Glutamatergic neuron (in vitro differentiated cells): Measurements from ENCODE around the gene EEFSEC. TPM values are rescaled to one million over a fixed set of nuclear protein-coding genes. Genes with fewer than 3 reads are reported as not detected.

Source experiments
- DNase-seq: peaks from one replicate; pipeline ENCODE4 v3.0.0; 2022
- H3K27ac Mint-ChIP-seq: one replicate; pipeline ENCODE4 v1.8.0; 2020; ENCODE audit warnings: mild to moderate bottlenecking, mixed read lengths, inconsistent platforms; ENCODE audit not compliant: unreplicated experiment
- H3K27me3 Mint-ChIP-seq: one replicate; pipeline ENCODE4 v1.8.0; 2020; ENCODE audit warnings: mild to moderate bottlenecking, moderate library complexity, mixed read lengths, inconsistent platforms; ENCODE audit not compliant: unreplicated experiment
- H3K36me3 Mint-ChIP-seq: one replicate; pipeline ENCODE4 v1.8.0; 2020; ENCODE audit warnings: mild to moderate bottlenecking, mixed read lengths, inconsistent platforms; ENCODE audit not compliant: unreplicated experiment
- H3K4me1 Mint-ChIP-seq: one replicate; pipeline ENCODE4 v1.8.0; 2020; ENCODE audit warnings: mild to moderate bottlenecking, low read depth, mixed read lengths, inconsistent platforms; ENCODE audit not compliant: unreplicated experiment
- H3K4me3 Mint-ChIP-seq: one replicate; pipeline ENCODE4 v1.8.0; 2020; ENCODE audit warnings: mild to moderate bottlenecking, mixed read lengths, inconsistent platforms; ENCODE audit not compliant: unreplicated experiment
- H3K9me3 Mint-ChIP-seq: one replicate; pipeline ENCODE4 v1.8.0; 2020; ENCODE audit warnings: mild to moderate bottlenecking, moderate library complexity, mixed read lengths, inconsistent platforms; ENCODE audit not compliant: unreplicated experiment
- CTCF ChIP-seq: fragments of 200-600 bp; sonication (generic); IDR thresholded peaks from one replicate; pipeline ENCODE4 v1.5.0; 2021; ENCODE audit not compliant: partially characterized antibody, unreplicated experiment
- total RNA-seq: library from RNA; stranded (reverse); fragmentation: NEBNext Ultra II Directional; extraction: Animal tissue kit (Norgen Biotek cat#: 25700); gene quantifications from one replicate; pipeline ENCODE4 v1.2.1, GENCODE V29; 2021; ENCODE audit not compliant: unreplicated experiment

EEFSEC gene
- total RNA-seq, 1 donor from 2014 or later, result 8.3 TPM

DNA sequence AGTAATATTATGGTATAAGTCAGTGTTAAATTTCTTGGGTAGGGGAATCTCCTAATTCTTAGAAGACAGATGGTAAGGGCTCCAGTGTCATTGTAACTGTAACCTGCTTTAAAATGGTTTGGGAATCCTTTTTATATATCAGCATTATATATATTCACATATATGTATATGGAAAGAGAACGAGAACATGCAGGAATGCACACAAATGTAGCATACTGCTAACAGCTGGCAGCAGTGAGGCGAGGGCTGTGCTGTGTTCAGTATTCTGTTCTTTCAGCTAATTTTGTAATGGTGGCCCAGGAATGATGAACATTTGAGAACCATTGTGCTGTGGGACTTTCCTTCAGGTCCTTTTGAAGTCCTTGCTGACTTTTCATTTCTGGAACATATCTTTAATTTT is 60.8 kb downstream of the EEFSEC start:
- H3K27me3 Mint-ChIP-seq, result no peaks in the 10 kb centered on the region
- DNase-seq, result no peak
- no peaks in the 10 kb centered on the region for H3K36me3 Mint-ChIP-seq
- H3K27ac Mint-ChIP-seq, result no peak overlapping the region
- peaks cover 1% of the 10 kb centered on the region for H3K9me3 Mint-ChIP-seq
- H3K4me1 Mint-ChIP-seq, result peaks cover 1% of the 10 kb centered on the region
- no peak overlapping the region for H3K4me3 Mint-ChIP-seq
- no peak for TF ChIP-seq CTCF

GRCh38 chr3:128215290-128215689 is 62.0 kb downstream of the EEFSEC start:
- Mint-ChIP-seq H3K27ac (no peak overlapping the region), H3K9me3 (no peaks in the 10 kb centered on the region), H3K4me3 (no peak overlapping the region), H3K36me3 (peaks cover 5% of the 10 kb centered on the region), H3K27me3 (peaks cover 2% of the 10 kb centered on the region), H3K4me1 (peaks cover 1% of the 10 kb centered on the region)
- TF ChIP-seq CTCF, result no peak
- DNase-seq, result no peak

GRCh38 chr3:128215800-128216495 is 62.7 kb downstream of the EEFSEC start:
- H3K36me3 Mint-ChIP-seq, result peaks cover 5% of the 10 kb centered on the region
- no peaks in the 10 kb centered on the region for H3K9me3 Mint-ChIP-seq
- peaks cover 1% of the 10 kb centered on the region for H3K4me1 Mint-ChIP-seq
- DNase-seq, result no peak
- TF ChIP-seq CTCF, result no peak
- peaks cover 2% of the 10 kb centered on the region for H3K27me3 Mint-ChIP-seq
- no peak overlapping the region for H3K4me3 Mint-ChIP-seq
- H3K27ac Mint-ChIP-seq, result no peak overlapping the region

DNA sequence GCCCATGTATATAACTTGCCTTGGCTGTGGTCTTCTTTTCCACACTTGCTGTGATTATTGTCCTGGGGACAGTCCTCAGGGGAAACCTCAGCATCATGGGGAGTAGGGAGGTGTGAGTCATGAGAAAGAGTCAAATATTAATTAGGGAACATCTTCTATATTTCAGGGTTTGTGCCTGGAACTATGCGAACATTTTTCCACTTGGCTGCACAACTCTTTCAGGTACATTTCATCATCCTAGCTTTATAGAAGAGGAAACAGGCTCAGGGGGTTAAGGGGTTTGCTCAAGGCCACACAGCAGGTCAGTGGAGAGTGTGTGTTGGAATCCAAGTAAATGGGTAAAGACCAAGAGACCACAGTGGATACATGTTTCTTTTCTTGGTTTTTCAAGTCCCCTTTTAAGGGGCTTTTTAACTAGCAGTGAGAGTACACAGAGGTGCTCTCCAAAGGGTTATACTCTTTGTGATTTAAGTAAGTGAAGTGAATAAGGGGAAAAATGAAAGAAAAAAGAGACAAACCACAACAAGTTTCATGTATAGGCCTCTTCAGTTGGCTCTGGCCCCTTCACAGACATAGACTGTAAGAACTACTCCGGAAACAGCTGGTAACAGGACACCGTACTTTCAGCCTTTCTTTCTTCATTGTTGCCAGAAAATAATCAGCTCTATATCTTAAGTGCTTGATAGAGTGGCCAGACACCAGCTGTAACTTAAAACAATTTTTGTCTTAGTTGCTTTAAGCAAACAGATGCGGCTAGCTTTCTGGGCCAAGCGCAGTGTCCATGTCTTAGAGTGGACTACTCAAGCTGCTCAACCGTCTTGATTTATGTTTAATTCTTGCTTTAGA is 64.6 kb downstream of the EEFSEC start:
- no peak for TF ChIP-seq CTCF
- H3K27ac Mint-ChIP-seq, result no peak overlapping the region
- no peaks in the 10 kb centered on the region for H3K9me3 Mint-ChIP-seq
- H3K36me3 Mint-ChIP-seq, result peaks cover 5% of the 10 kb centered on the region
- H3K4me1 Mint-ChIP-seq, result peaks cover 1% of the 10 kb centered on the region
- no peak overlapping the region for H3K4me3 Mint-ChIP-seq
- H3K27me3 Mint-ChIP-seq, result peaks cover 2% of the 10 kb centered on the region
- DNase-seq, result no peak
